OCI-LY1 (cell line): ENCODE data around the gene CEP250.

Experiments
- EZH2 ChIP-seq: fragments of 200-600 bp; sonication (generic), shearing (Covaris generic); IDR thresholded peaks from 2 replicates; pipeline ENCODE4 v1.8.0; 2017; ENCODE audit warnings: borderline replicate concordance, mixed run types, mild to moderate bottlenecking, antibody characterized with exemption, low read length, moderate library complexity, mixed read lengths
- TF ChIP-seq, protein P1 (sequence below): fragments of 200-600 bp; sonication (generic), shearing (Covaris generic); IDR thresholded peaks from 2 replicates; pipeline ENCODE4 v1.5.1; 2017; ENCODE audit warnings: mild to moderate bottlenecking, antibody characterized with exemption, low read length, moderate library complexity, mixed read lengths

DNA sequence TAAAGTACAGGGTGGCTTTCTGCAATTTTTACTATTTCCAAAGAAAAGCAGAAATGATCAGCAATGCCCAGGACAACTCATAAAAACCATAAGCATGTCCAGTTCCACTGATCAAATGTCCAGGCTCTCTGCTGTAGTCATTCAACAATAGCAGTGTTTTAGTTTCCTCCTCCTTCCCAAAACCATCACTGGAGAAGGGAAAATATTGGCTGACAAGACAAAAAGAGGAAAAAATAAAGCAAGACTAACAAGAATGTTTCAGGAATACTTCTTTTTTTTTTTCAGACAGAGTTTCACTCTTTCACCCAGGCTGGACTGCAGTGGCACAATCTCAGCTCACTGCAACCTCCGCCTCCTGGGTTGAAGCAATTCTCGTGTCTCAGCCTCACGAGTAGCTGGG is 45.9 kb upstream of the CEP250 start:
- TF ChIP-seq, protein P1, sequence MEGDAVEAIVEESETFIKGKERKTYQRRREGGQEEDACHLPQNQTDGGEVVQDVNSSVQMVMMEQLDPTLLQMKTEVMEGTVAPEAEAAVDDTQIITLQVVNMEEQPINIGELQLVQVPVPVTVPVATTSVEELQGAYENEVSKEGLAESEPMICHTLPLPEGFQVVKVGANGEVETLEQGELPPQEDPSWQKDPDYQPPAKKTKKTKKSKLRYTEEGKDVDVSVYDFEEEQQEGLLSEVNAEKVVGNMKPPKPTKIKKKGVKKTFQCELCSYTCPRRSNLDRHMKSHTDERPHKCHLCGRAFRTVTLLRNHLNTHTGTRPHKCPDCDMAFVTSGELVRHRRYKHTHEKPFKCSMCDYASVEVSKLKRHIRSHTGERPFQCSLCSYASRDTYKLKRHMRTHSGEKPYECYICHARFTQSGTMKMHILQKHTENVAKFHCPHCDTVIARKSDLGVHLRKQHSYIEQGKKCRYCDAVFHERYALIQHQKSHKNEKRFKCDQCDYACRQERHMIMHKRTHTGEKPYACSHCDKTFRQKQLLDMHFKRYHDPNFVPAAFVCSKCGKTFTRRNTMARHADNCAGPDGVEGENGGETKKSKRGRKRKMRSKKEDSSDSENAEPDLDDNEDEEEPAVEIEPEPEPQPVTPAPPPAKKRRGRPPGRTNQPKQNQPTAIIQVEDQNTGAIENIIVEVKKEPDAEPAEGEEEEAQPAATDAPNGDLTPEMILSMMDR: no peak
- no peak for TF ChIP-seq EZH2
